Activated CD4-positive, alpha-beta T cell treated with anti-CD3 and anti-CD28 coated beads for 36 hours (primary cell): ENCODE data around the gene PTMS. TPM values are rescaled to one million over a fixed set of nuclear protein-coding genes. Genes with fewer than 3 reads are reported as not detected.
A peak's percentile ranks its signal among the peaks of the same experiment; 100 is the strongest.

Experiments
- ATAC-seq: fragments of 200-7000 bp; cut with Tn5 transposase; one replicate; pipeline ENCODE4 v1.10.0; 2021; ENCODE audit warnings: mild to moderate bottlenecking, moderate library complexity
- CTCF ChIA-PET: fragments of 350-600 bp; sonication (Branson Sonifier 250); formaldehyde crosslinking; loops from one replicate; lab custom pipeline; 2021; ENCODE audit warnings: antibody characterized with exemption; lab: Charles Lee
- POLR2A ChIA-PET: fragments of 350-600 bp; sonication (Branson Sonifier 250); formaldehyde crosslinking; loops from one replicate; lab custom pipeline; 2021; ENCODE audit warnings: antibody characterized with exemption, inconsistent platforms; lab: Charles Lee
- DNase-seq: peaks from one replicate; pipeline ENCODE4 v3.0.0-alpha.2; 2020
- H3K27ac Mint-ChIP-seq: one replicate; pipeline ENCODE4 v1.8.0; 2021; ENCODE audit warnings: mixed read lengths
- H3K27me3 Mint-ChIP-seq: one replicate; pipeline ENCODE4 v1.8.0; 2021; ENCODE audit warnings: mixed read lengths
- H3K36me3 Mint-ChIP-seq: one replicate; pipeline ENCODE4 v1.8.0; 2021; ENCODE audit warnings: low read depth, mixed read lengths
- H3K4me1 Mint-ChIP-seq: one replicate; pipeline ENCODE4 v1.8.0; 2021; ENCODE audit warnings: mixed read lengths
- H3K4me3 Mint-ChIP-seq: one replicate; pipeline ENCODE4 v1.8.0; 2021; ENCODE audit warnings: mild to moderate bottlenecking, moderate library complexity, mixed read lengths
- H3K9me3 Mint-ChIP-seq: one replicate; pipeline ENCODE4 v1.8.0; 2021; ENCODE audit warnings: low read depth, mixed read lengths
- intact Hi-C, 2 experiments: fragments of 100-400 bp; cut with DNase I in 1 of 2; cut with micrococcal nuclease in 1 of 2; formaldehyde crosslinking; loops; one replicate each; pipeline versions ENCODE4 v1.14.2 to v1.15.1; 2022 to 2024; cut with DNase I, micrococcal nuclease
- total RNA-seq, 2 experiments: library from RNA; stranded (reverse); gene quantifications; one replicate each; pipeline ENCODE4 v1.2.3, GENCODE V29; 2021

The PTMS gene
- 100 to 1,000 TPM in 1 of 2 experiments, 10 to 100 TPM in 1; 62.2 to 105 TPM for total RNA-seq

GRCh38 chr12:6765634-6766581 lies at the start of gene PTMS:
PTMS (plus strand) TSS chr12:6766363; CDS start chr12:6766706, 343 bp downstream.
- DNase-seq (peak; percentile 67), ATAC-seq (peak; percentile 11)
- Mint-ChIP-seq H3K4me3 (peak within 1 kb of the TSS; percentile 73), H3K27ac (peak within 1 kb of the TSS; percentile 49), H3K27me3 (peaks cover 33% of the 10 kb centered on the region), H3K9me3 (no peaks in the 10 kb centered on the region), H3K36me3 (peaks cover 7% of the 10 kb centered on the region), H3K4me1 (peaks cover 37% of the 10 kb centered on the region)
- intact Hi-C loops: loop anchor here (1.0 to 2.0 kb wide), 4 partner anchors 13 to 42 kb away; partner anchors contain the start of genes COPS7A (in 1 of the 2) and MLF2 (in 1 of the 2)
- ChIA-PET POLR2A (interaction anchor here (1.0 to 1.5 kb wide), 3 partner anchors 13 to 23 kb away, joined by 4 to 6 read pairs (median 5); partner anchors contain the start of genes CD4 and MLF2), CTCF (interaction anchor here (0.8 to 2.6 kb wide), 20 partner anchors 9 to 125 kb away, joined by 3 to 19 read pairs (median 5); partner anchors contain the start of genes CD4 and MLF2)

- POLR2A ChIA-PET: no interaction called here
Measured at GRCh38 chr12:6716874-6717437, 49.2 kb upstream of the PTMS start.

GRCh38 chr12:6722863-6723262 lies 43.3 kb upstream of the PTMS start:
- Mint-ChIP-seq H3K36me3 (peaks cover 4% of the 10 kb centered on the region), H3K27me3 (no peaks in the 10 kb centered on the region), H3K9me3 (no peaks in the 10 kb centered on the region), H3K27ac (peak overlapping the region; percentile 52), H3K4me3 (peak overlapping the region; percentile 80), H3K4me1 (peaks cover 18% of the 10 kb centered on the region)
- no peak for ATAC-seq
- POLR2A ChIA-PET: interaction anchor here (1.3 to 2.8 kb wide), 4 partner anchors 13 to 130 kb away, joined by 3 to 18 read pairs (median 12); partner anchors contain the start of genes USP5 and ZNF384
- CTCF ChIA-PET: interaction anchor here (0.7 to 2.9 kb wide), 12 partner anchors 9 to 215 kb away, joined by 3 to 11 read pairs (median 7); partner anchors contain the start of genes MLF2, SPSB2 and ZNF384
- intact Hi-C loops: loop anchor here (5.0 to 10.0 kb wide), 2 partner anchors 54 to 382 kb away; partner anchors contain the start of gene C1RL (in 1 of the 2)
- no peak for DNase-seq

More at GRCh38 chr12:6716874-6717437, 49.2 kb upstream of the PTMS start:
- Mint-ChIP-seq H3K36me3 (no peaks in the 10 kb centered on the region), H3K4me1 (peaks cover 1% of the 10 kb centered on the region), H3K27me3 (peaks cover 2% of the 10 kb centered on the region), H3K4me3 (no peak overlapping the region), H3K9me3 (no peaks in the 10 kb centered on the region), H3K27ac (no peak overlapping the region)
- CTCF ChIA-PET: interaction anchor here (0.6 kb wide), 3 partner anchors 109 to 189 kb away, joined by 3 to 4 read pairs (median 3); no protein-coding TSS in a partner anchor
- DNase-seq (no peak), ATAC-seq (no peak)
- intact Hi-C loops: no loop called here

GRCh38 chr12:6723607-6724408 lies 42.4 kb upstream of the PTMS start, which contains the start of gene COPS7A:
COPS7A (plus strand) TSS chr12:6724046; CDS start chr12:6724657, 611 bp downstream.
- DNase-seq: peak; percentile 98
- Mint-ChIP-seq H3K27ac (peak within 1 kb of the TSS; percentile 97), H3K36me3 (peaks cover 6% of the 10 kb centered on the region), H3K4me1 (peaks cover 18% of the 10 kb centered on the region), H3K4me3 (peak within 1 kb of the TSS; percentile 80), H3K27me3 (no peaks in the 10 kb centered on the region), H3K9me3 (no peaks in the 10 kb centered on the region)
- ChIA-PET CTCF (interaction anchor here (0.6 to 2.9 kb wide), 25 partner anchors 10 to 242 kb away, joined by 3 to 11 read pairs (median 4); partner anchors contain the start of genes CDCA3, MLF2, SPSB2 and USP5), POLR2A (interaction anchor here (0.6 to 2.8 kb wide), 17 partner anchors 9 to 1267 kb away, joined by 3 to 18 read pairs (median 4); partner anchors contain the start of genes C12orf57, MLF2, MRPL51 and NOP2)
- intact Hi-C loops: loop anchor here (1.0 to 10.0 kb wide), 14 partner anchors 29 to 465 kb away; partner anchors contain the start of genes ING4 (in 2 of the 2), USP5 (in 2 of the 2), ZNF384 (in 2 of the 2) and C1RL (in 1 of the 2)
- ATAC-seq: peak; percentile 96

GRCh38 chr12:6724409-6724797 lies 41.8 kb upstream of the PTMS start:
- H3K9me3 Mint-ChIP-seq: no peaks in the 10 kb centered on the region
- ChIA-PET POLR2A (interaction anchor here (0.6 to 2.8 kb wide), 16 partner anchors 8 to 1266 kb away, joined by 3 to 18 read pairs (median 4); partner anchors contain the start of genes C12orf57, MLF2, MRPL51 and NOP2), CTCF (interaction anchor here (0.7 to 2.9 kb wide), 15 partner anchors 9 to 241 kb away, joined by 3 to 10 read pairs (median 5); partner anchors contain the start of genes CDCA3, MLF2 and USP5)
- peak overlapping the region; percentile 97 for H3K27ac Mint-ChIP-seq
- ATAC-seq (peak; percentile 42), DNase-seq (no peak)
- no peaks in the 10 kb centered on the region for H3K27me3 Mint-ChIP-seq
- H3K4me3 Mint-ChIP-seq: peak overlapping the region; percentile 80
- H3K36me3 Mint-ChIP-seq: peaks cover 12% of the 10 kb centered on the region
- H3K4me1 Mint-ChIP-seq: peaks cover 18% of the 10 kb centered on the region
- intact Hi-C loops: loop anchor here (1.0 to 10.0 kb wide), 14 partner anchors 29 to 465 kb away; partner anchors contain the start of genes ING4 (in 2 of the 2), USP5 (in 2 of the 2), ZNF384 (in 2 of the 2) and C1RL (in 1 of the 2)

- Mint-ChIP-seq H3K9me3 (no peaks in the 10 kb centered on the region), H3K27me3 (no peaks in the 10 kb centered on the region), H3K36me3 (peaks cover 19% of the 10 kb centered on the region), H3K4me3 (peak overlapping the region; percentile 80), H3K4me1 (peaks cover 18% of the 10 kb centered on the region), H3K27ac (peak overlapping the region; percentile 6)
- intact Hi-C loops: loop anchor here (2.0 to 10.0 kb wide), 2 partner anchors 63 to 379 kb away; partner anchors contain the start of genes C1RL (in 1 of the 2) and ING4 (in 1 of the 2)
- CTCF ChIA-PET: interaction anchor here (0.6 to 2.8 kb wide), 3 partner anchors 8 to 100 kb away, joined by 3 to 8 read pairs (median 7); no protein-coding TSS in a partner anchor
- POLR2A ChIA-PET: interaction anchor here (0.7 to 2.8 kb wide), 4 partner anchors 36 to 157 kb away, joined by 3 to 18 read pairs (median 4); partner anchors contain the start of genes CDCA3, NOP2, SPSB2 and ZNF384
- no peak for DNase-seq
- no peak for ATAC-seq
Measured at GRCh38 chr12:6725350-6725749, 40.8 kb upstream of the PTMS start.

GRCh38 chr12:6729186-6729585 lies 37.0 kb upstream of the PTMS start:
- Mint-ChIP-seq H3K36me3 (peaks cover 25% of the 10 kb centered on the region), H3K27ac (no peak overlapping the region), H3K27me3 (no peaks in the 10 kb centered on the region), H3K9me3 (no peaks in the 10 kb centered on the region), H3K4me1 (peaks cover 11% of the 10 kb centered on the region), H3K4me3 (no peak overlapping the region)
- intact Hi-C loops: loop anchor here in 1 of 2 experiments (10.0 kb wide), 1 partner anchor 376 kb away; the partner anchor contains the start of gene C1RL
- DNase-seq (no peak), ATAC-seq (no peak)
- CTCF ChIA-PET: interaction anchor here (0.7 to 1.0 kb wide), 2 partner anchors 86 to 105 kb away, joined by 3 read pairs; no protein-coding TSS in a partner anchor
- POLR2A ChIA-PET: no interaction called here

GRCh38 chr12:6730169-6730568 lies 36.0 kb upstream of the PTMS start:
- no peaks in the 10 kb centered on the region for H3K9me3 Mint-ChIP-seq
- POLR2A ChIA-PET: no interaction called here
- DNase-seq: no peak
- ATAC-seq: no peak
- H3K36me3 Mint-ChIP-seq: peaks cover 25% of the 10 kb centered on the region
- no peaks in the 10 kb centered on the region for H3K27me3 Mint-ChIP-seq
- CTCF ChIA-PET: interaction anchor here (0.6 kb wide), 2 partner anchors 25 to 91 kb away, joined by 3 read pairs; no protein-coding TSS in a partner anchor
- H3K4me1 Mint-ChIP-seq: peaks cover 10% of the 10 kb centered on the region
- intact Hi-C loops: no loop called here
- no peak overlapping the region for H3K4me3 Mint-ChIP-seq
- no peak overlapping the region for H3K27ac Mint-ChIP-seq

- CTCF ChIA-PET: interaction anchor here (0.6 to 2.8 kb wide), 6 partner anchors 8 to 101 kb away, joined by 3 to 8 read pairs (median 3); partner anchors contain the start of genes COPS7A and MLF2
- POLR2A ChIA-PET: no interaction called here
Measured at GRCh38 chr12:6734506-6735387, 31.4 kb upstream of the PTMS start.

More at GRCh38 chr12:6734506-6735387, 31.4 kb upstream of the PTMS start:
- Mint-ChIP-seq H3K27me3 (no peaks in the 10 kb centered on the region), H3K4me1 (peaks cover 6% of the 10 kb centered on the region), H3K9me3 (no peaks in the 10 kb centered on the region), H3K4me3 (no peak overlapping the region), H3K27ac (no peak overlapping the region), H3K36me3 (peaks cover 12% of the 10 kb centered on the region)
- no peak for ATAC-seq
- no peak for DNase-seq
- intact Hi-C loops: loop anchor here (1.0 kb wide), 2 partner anchors 45 to 91 kb away; no protein-coding TSS in a partner anchor
